SIG-M5 treated with dmso at 0.1 percent for 504 hours (cell line): ENCODE data around the gene RBM12.

ENCODE experiments used
- DNase-seq: peaks from one replicate; lab custom pipeline; 2025; ENCODE audit not compliant: unreplicated experiment; lab: John Stamatoyannopoulos, UW

Gene RBM12

GRCh38 chr20:35660122-35660937, 4.4 kb downstream of the RBM12 start:
- DNase-seq, result peak; percentile 27

GRCh38 chr20:35657271-35657670, 7.4 kb downstream of the RBM12 start:
- no peak for DNase-seq

GRCh38 chr20:35654415-35654814, 10.3 kb downstream of the RBM12 start:
- DNase-seq, result no peak

- no peak for DNase-seq
These were observed 10.8 kb downstream of the RBM12 start for GRCh38 chr20:35653893-35654292.

GRCh38 chr20:35653430-35653734, 11.3 kb downstream of the RBM12 start:
- DNase-seq, result no peak

- DNase-seq, result no peak
These were observed 11.9 kb downstream of the RBM12 start for GRCh38 chr20:35652641-35653429.

GRCh38 chr20:35651958-35652357, 12.7 kb downstream of the RBM12 start:
- DNase-seq, result no peak

- DNase-seq, result no peak
These were observed 14.1 kb downstream of the RBM12 start for GRCh38 chr20:35650632-35651031.

GRCh38 chr20:35648836-35649235, 15.9 kb downstream of the RBM12 start:
- no peak for DNase-seq

- DNase-seq, result no peak
These were observed 19.9 kb downstream of the RBM12 start for GRCh38 chr20:35644806-35645205.

- DNase-seq, result no peak
These were observed 21.7 kb downstream of the RBM12 start for GRCh38 chr20:35643045-35643444.

- DNase-seq, result no peak
These were observed 23.0 kb downstream of the RBM12 start for GRCh38 chr20:35641743-35642142.

- DNase-seq, result no peak
These were observed 24.0 kb downstream of the RBM12 start for GRCh38 chr20:35640724-35641123.

GRCh38 chr20:35638751-35639150, 25.9 kb downstream of the RBM12 start:
- no peak for DNase-seq

GRCh38 chr20:35637276-35637675, 27.4 kb downstream of the RBM12 start:
- DNase-seq, result no peak

- DNase-seq, result no peak
These were observed 28.6 kb downstream of the RBM12 start for GRCh38 chr20:35636095-35636494.

- DNase-seq, result no peak
These were observed 29.0 kb downstream of the RBM12 start for GRCh38 chr20:35635652-35636051.

GRCh38 chr20:35632539-35633115, 32.1 kb downstream of the RBM12 start:
- no peak for DNase-seq

- no peak for DNase-seq
These were observed 34.1 kb downstream of the RBM12 start for GRCh38 chr20:35630636-35631035.

- peak; percentile 60 for DNase-seq
These were observed 35.1 kb downstream of the RBM12 start for GRCh38 chr20:35629427-35630145.

- DNase-seq, result no peak
These were observed 37.6 kb downstream of the RBM12 start for GRCh38 chr20:35627121-35627520.
